ENCODE data around the gene SLC16A10.

Gene SLC16A10

DNA sequence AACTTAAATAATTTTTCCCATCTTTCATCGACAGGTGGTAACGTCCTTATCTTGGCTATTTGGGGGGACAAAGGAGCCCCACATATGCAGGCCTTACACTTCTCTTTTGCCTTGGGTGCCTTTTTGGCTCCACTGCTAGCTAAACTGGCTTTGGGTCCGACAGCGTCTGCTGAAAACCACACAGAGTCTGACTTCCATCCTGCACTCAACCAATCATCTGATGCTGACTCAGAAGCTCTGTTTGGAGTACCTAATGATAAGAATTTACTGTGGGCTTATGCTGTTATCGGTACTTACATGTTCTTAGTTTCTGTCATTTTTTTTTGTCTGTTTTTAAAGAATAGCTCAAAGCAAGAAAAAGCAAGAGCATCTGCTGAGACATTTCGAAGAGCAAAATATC lies 178.5 kb downstream of the SLC16A10 start:
- no peak for DNase-seq

DNA sequence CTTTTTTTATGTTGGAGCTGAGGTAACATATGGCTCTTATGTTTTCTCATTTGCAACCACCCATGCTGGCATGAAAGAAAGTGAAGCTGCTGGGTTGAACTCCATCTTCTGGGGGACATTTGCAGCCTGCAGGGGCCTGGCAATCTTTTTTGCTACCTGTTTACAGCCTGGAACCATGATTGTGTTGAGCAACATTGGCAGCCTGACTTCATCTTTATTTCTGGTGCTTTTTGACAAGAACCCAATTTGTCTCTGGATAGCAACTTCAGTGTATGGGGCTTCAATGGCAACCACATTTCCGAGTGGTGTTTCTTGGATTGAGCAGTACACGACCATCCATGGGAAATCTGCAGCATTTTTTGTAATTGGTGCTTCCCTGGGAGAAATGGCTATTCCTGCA lies 179.0 kb downstream of the SLC16A10 start:
- DNase-seq, result no peak

- no peak for DNase-seq
Observed at GRCh38 chr6:111267764-111268333, 180.5 kb downstream of the SLC16A10 start.

- DNase-seq, result no peak
Observed at GRCh38 chr6:111269401-111269970, 182.2 kb downstream of the SLC16A10 start.

DNA sequence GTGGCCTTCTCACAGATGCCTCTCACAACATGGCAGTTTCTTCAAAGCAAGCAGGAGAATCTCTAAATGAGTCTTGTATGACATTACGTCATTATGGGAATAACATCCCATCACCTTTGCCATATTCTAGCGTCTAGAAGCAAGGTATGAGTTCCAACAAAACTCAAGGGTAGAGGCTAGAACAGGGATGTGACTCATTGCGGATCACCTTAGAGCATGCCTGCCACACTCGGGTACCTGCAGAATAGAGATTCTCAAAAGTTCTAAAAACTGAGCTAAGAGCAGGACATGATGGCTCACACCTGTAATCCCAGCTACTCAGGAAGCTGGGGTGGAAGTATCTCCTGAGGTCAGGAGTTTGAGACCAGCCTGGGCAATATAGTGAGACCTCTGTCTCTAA lies 182.8 kb downstream of the SLC16A10 start:
- DNase-seq, result no peak

DNA sequence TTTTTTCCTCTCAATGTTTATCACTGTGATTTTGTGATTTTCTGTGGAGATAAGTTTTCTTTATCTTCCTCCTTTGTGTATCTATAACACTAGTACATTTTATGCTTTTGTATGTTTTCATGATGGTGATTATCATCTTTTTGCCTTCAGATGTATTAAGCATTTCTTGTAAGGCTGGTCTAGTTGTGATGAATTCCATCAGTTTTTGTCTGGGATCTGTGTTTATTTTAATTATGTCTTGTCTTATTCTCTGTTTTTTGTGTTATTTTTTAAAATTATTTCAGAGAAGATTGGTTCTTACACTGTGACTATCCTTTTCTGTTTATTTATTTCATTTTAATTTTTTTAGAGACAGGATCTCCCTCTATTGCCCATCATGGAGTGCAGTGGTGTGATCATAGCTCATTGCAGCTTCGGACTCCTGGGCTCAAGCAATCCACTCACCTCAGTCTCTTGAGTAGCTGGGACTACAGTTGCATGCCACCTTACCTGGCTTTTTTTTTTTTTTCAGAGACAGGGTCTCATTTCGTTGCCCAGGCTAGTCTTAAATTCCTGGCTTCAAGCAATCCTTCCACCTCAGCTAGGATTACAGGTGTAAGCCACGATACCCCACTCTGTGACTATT lies 187.4 kb downstream of the SLC16A10 start:
- no peak for DNase-seq

DNA sequence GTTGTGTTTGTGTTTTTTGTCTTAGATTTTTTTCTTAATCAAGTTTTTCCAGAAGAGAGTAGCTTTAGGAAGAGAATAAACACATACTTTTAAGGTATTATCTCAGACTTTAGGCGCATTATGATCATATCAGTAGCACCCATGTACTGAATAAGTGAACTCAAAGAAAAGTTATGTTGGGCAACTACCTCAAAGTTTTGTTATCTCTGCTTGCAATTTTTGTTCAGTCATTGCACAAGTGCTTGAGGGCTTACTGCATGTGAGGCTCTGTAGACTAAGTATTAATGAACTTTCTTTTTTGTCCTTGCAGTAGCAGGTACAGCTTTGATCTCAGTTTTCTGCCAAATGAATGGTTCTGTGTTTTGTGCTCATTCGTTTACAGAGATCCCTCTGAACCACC lies 189.0 kb downstream of the SLC16A10 start:
- no peak for DNase-seq

GRCh38 chr6:111276736-111277135 lies 189.4 kb downstream of the SLC16A10 start:
- DNase-seq, result no peak

- DNase-seq, result no peak
Observed at GRCh38 chr6:111277819-111278218, 190.5 kb downstream of the SLC16A10 start.

GRCh38 chr6:111278731-111279130 lies 191.4 kb downstream of the SLC16A10 start:
- DNase-seq, result no peak

DNA sequence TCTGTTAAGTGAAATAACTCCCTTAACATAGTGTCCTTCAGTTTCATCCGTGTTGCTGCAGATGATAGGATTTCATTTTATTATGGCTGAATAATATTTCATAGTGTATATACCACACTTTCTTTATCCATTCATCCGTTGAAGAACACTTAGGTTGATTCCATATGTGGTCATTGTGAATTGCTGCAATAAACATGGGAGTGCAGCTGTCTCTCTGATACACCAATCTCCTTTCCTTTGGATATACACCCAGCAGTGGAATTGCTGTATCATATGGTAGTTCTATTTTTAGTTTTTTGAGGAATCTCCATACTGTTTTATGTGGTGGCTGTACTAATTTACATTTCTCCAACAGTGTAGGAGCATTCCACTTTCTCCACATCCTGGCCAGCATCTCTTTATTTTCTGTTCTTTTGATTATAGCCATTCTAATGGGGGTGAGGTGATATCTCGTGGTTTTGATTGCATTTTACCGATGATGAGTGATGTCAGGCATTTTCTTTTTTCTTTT lies 193.2 kb downstream of the SLC16A10 start:
- DNase-seq, result no peak
